OCI-LY7 (cell line): ENCODE measurements around the gene NAALADL2. TPM values are rescaled to one million over a fixed set of nuclear protein-coding genes. Genes with fewer than 3 reads are reported as not detected.

Source experiments
- BruUV-seq: library from RNA; stranded (reverse); fragments of 400-500 nt; replicated peaks from 2 replicates; lab custom pipeline; 2021; lab: Mats Ljungman, UMichigan
- CTCF ChIA-PET: fragments of 300-600 bp; sonication (Branson Sonifier 250); formaldehyde crosslinking; loops from one replicate; lab custom pipeline; 2022; ENCODE audit warnings: antibody characterized with exemption; ENCODE audit not compliant: unreplicated experiment; lab: Charles Lee
- POLR2A ChIA-PET: fragments of 300-600 bp; sonication (Branson Sonifier 250); formaldehyde crosslinking; loops from one replicate; lab custom pipeline; 2022; ENCODE audit warnings: antibody characterized with exemption; lab: Charles Lee
- DNase-seq: peaks from one replicate; pipeline ENCODE4 v3.0.0-alpha.2; 2015; ENCODE audit warnings: low spot score
- H2AFZ ChIP-seq: fragments of 200-600 bp; sonication (generic), shearing (Covaris generic); 2 replicates; pipeline ENCODE4 v1.6.1; 2014; ENCODE audit warnings: mild to moderate bottlenecking, antibody characterized with exemption, low read length, moderate library complexity
- H3K27ac ChIP-seq: fragments of 200-600 bp; sonication (generic); 2 replicates; pipeline ENCODE4 v1.5.1; 2014; ENCODE audit warnings: mixed run types, low read depth, mild to moderate bottlenecking, moderate library complexity, low read length, inconsistent platforms; ENCODE audit not compliant: poor library complexity, severe bottlenecking
- H3K36me3 ChIP-seq: fragments of 200-600 bp; sonication (generic); 2 replicates; pipeline ENCODE4 v1.6.1; 2014; ENCODE audit warnings: mild to moderate bottlenecking, antibody characterized with exemption, low read length, moderate library complexity, mixed read lengths; ENCODE audit not compliant: insufficient read depth
- H3K4me1 ChIP-seq: fragments of 200-600 bp; sonication (generic); 2 replicates; pipeline ENCODE4 v1.5.1; 2014; ENCODE audit warnings: mild to moderate bottlenecking, low read length; ENCODE audit not compliant: insufficient read depth, poor library complexity, severe bottlenecking
- H3K4me2 ChIP-seq: fragments of 200-600 bp; sonication (generic); 2 replicates; pipeline ENCODE4 v1.6.1; 2014; ENCODE audit warnings: mild to moderate bottlenecking, low read length
- H3K4me3 ChIP-seq: fragments of 200-600 bp; sonication (generic); 2 replicates; pipeline ENCODE4 v1.5.1; 2014; ENCODE audit warnings: mild to moderate bottlenecking, low read depth, low read length; ENCODE audit not compliant: poor library complexity, severe bottlenecking
- H3K79me2 ChIP-seq: fragments of 200-600 bp; sonication (generic); 2 replicates; pipeline ENCODE4 v1.6.1; 2016; ENCODE audit warnings: low read depth, mild to moderate bottlenecking, low read length, moderate library complexity, mixed read lengths; ENCODE audit not compliant: insufficient read depth
- H3K9me2 ChIP-seq: fragments of 200-600 bp; sonication (generic); 2 replicates; pipeline ENCODE4 v1.6.1; 2016; ENCODE audit warnings: mild to moderate bottlenecking, low read length, mixed read lengths; ENCODE audit not compliant: insufficient read depth
- H3K9me3 ChIP-seq: fragments of 200-600 bp; sonication (generic); 2 replicates; pipeline ENCODE4 v1.6.1; 2014; ENCODE audit warnings: mild to moderate bottlenecking, mixed run types, low read length, mixed read lengths
- H4K20me1 ChIP-seq: fragments of 200-600 bp; sonication (generic); 2 replicates; pipeline ENCODE4 v1.6.1; 2014; ENCODE audit warnings: mild to moderate bottlenecking, antibody characterized with exemption, low read length, moderate library complexity, mixed read lengths; ENCODE audit not compliant: insufficient read depth
- CTCF ChIP-seq: fragments of 200-600 bp; sonication (generic); conservative IDR thresholded peaks from 2 replicates; pipeline ENCODE4 v1.5.1; 2014; ENCODE audit warnings: mild to moderate bottlenecking, antibody characterized with exemption, low read length, moderate library complexity, mixed read lengths
- EZH2phosphoT487 ChIP-seq: fragments of 200-600 bp; sonication (generic); IDR thresholded peaks from 2 replicates; pipeline ENCODE4 v1.6.1; 2018; ENCODE audit warnings: low read depth, borderline replicate concordance, mild to moderate bottlenecking, mixed run types, antibody characterized with exemption, low read length, moderate library complexity, mixed read lengths
- intact Hi-C: fragments of 100-400 bp; cut with micrococcal nuclease; formaldehyde crosslinking; loops from one replicate; pipeline ENCODE4 v1.10.0; 2022; ENCODE audit not compliant: unreplicated experiment
- total RNA-seq, 2 experiments: library from RNA; depleted of rRNA in 1 of 2; stranded (reverse); fragments of >200 nt in 1 of 2; shearing (Covaris generic) in 1 of 2; gene quantifications; 2 replicates each; pipeline ENCODE4 v1.2.3, GENCODE V29; 2014 to 2022

Gene NAALADL2
- total RNA-seq, 2 experiments from 2014 or later: 0.25 to 0.70 TPM

GRCh38 chr3:175428466-175428865, 569.3 kb downstream of the NAALADL2 start:
- no peak for DNase-seq
- CTCF ChIA-PET: no interaction called here
- POLR2A ChIA-PET: no interaction called here

GRCh38 chr3:175430983-175431773, 572.0 kb downstream of the NAALADL2 start:
- H3K4me2 ChIP-seq: no peak overlapping the region
- no peak overlapping the region for H3K27ac ChIP-seq
- no peak overlapping the region for H3K4me3 ChIP-seq
- ChIA-PET CTCF (no interaction called here), POLR2A (interaction anchor here (0.6 to 1.3 kb wide), 2 partner anchors 13 to 648 kb away, joined by 3 to 4 read pairs; no protein-coding TSS in a partner anchor)
- no peaks in the 10 kb centered on the region for H3K9me2 ChIP-seq
- intact Hi-C loops: no loop called here
- H3K9me3 ChIP-seq: no peaks in the 10 kb centered on the region
- no peaks in the 10 kb centered on the region for H3K79me2 ChIP-seq
- H2AFZ ChIP-seq: no peak overlapping the region
- no peaks in the 10 kb centered on the region for H4K20me1 ChIP-seq
- H3K4me1 ChIP-seq: no peaks in the 10 kb centered on the region
- TF ChIP-seq CTCF (no peak), EZH2phosphoT487 (no peak)
- BruUV-seq: no TSS peak
- no peaks in the 10 kb centered on the region for H3K36me3 ChIP-seq
- DNase-seq: no peak

More at GRCh38 chr3:175428466-175428865, 569.3 kb downstream of the NAALADL2 start:
- no peak overlapping the region for H3K4me2 ChIP-seq
- TF ChIP-seq EZH2phosphoT487: no peak
- TF ChIP-seq CTCF: no peak
- H4K20me1 ChIP-seq: no peaks in the 10 kb centered on the region
- no peaks in the 10 kb centered on the region for H3K4me1 ChIP-seq
- no peaks in the 10 kb centered on the region for H3K9me2 ChIP-seq
- no peaks in the 10 kb centered on the region for H3K9me3 ChIP-seq
- H3K4me3 ChIP-seq: no peak overlapping the region
- BruUV-seq: no TSS peak
- intact Hi-C loops: no loop called here
- H3K79me2 ChIP-seq: no peaks in the 10 kb centered on the region
- no peak overlapping the region for H3K27ac ChIP-seq
- no peak overlapping the region for H2AFZ ChIP-seq
- H3K36me3 ChIP-seq: no peaks in the 10 kb centered on the region
